WI38 (cell line): ENCODE results near the gene CSRP1.
"Not testable (repeated sequence)": the region's sequence is repeated elsewhere in the genome, so short reads cannot be mapped to it uniquely, and the experiment has no call there.

Experiments
- H3K4me3 ChIP-seq: 2 replicates; pipeline ENCODE4 v1.5.1; 2011; ENCODE audit warnings: low read depth, mild to moderate bottlenecking, control low read depth, low read length
- CTCF ChIP-seq: IDR thresholded peaks from 2 replicates; pipeline ENCODE4 v1.5.1; 2012; ENCODE audit warnings: low read depth, mild to moderate bottlenecking, control low read depth, low read length

Gene CSRP1

GRCh38 chr1:201475915-201476669, 30.8 kb downstream of the CSRP1 start:
- TF ChIP-seq CTCF = no peak
- H3K4me3 ChIP-seq = no peak overlapping the region

- no peak for TF ChIP-seq CTCF
- no peak overlapping the region for H3K4me3 ChIP-seq
Observed at GRCh38 chr1:201475130-201475529, 31.8 kb downstream of the CSRP1 start.

GRCh38 chr1:201473296-201473695, 33.6 kb downstream of the CSRP1 start:
- no peak for TF ChIP-seq CTCF

GRCh38 chr1:201472321-201472720, 34.6 kb downstream of the CSRP1 start:
- H3K4me3 ChIP-seq = not testable (repeated sequence)

More at GRCh38 chr1:201473296-201473695, 33.6 kb downstream of the CSRP1 start:
- H3K4me3 ChIP-seq = no peak overlapping the region

- TF ChIP-seq CTCF = no peak
- no peak overlapping the region for H3K4me3 ChIP-seq
Observed at GRCh38 chr1:201471772-201472171, 35.2 kb downstream of the CSRP1 start.

- no peak for TF ChIP-seq CTCF
- H3K4me3 ChIP-seq = no peak overlapping the region
Observed at GRCh38 chr1:201470581-201470980, 36.3 kb downstream of the CSRP1 start.

GRCh38 chr1:201469645-201470074, 37.3 kb downstream of the CSRP1 start:
- no peak for TF ChIP-seq CTCF
- H3K4me3 ChIP-seq = peak overlapping the region; percentile 100
